Omental fat pad (tissue), 4 donors: Measurements from ENCODE around the gene ZNF829. TPM values are rescaled to one million over a fixed set of nuclear protein-coding genes. Genes with fewer than 3 reads are reported as not detected.

Experiments used
- ATAC-seq: fragments of 150-250 bp; one replicate; pipeline ENCODE4 v1.9.1; 2016; ENCODE audit warnings: mild to moderate bottlenecking, moderate library complexity; ENCODE audit not compliant: low FRiP score
- DNase-seq: peaks from one replicate; pipeline ENCODE4 v3.0.0-alpha.2; 2019; ENCODE audit warnings: low spot score
- CTCF ChIP-seq, 3 donors: fragments of 450-650 bp; IDR thresholded peaks; one replicate each; pipeline ENCODE4 v1.5.1; 2016 to 2017; ENCODE audit warnings: antibody characterized with exemption in 3 of 3, mild to moderate bottlenecking in 3 of 3, moderate library complexity in 2 of 3
- small RNA-seq: library from RNA; depleted of rRNA; stranded (forward); fragments of <200 nt; gene quantifications from one replicate; pipeline ENCODE3, GENCODE V24; 2016
- total RNA-seq, 4 donors: library from RNA; depleted of rRNA; stranded (reverse); fragments of >200 nt; gene quantifications; one replicate each; pipeline ENCODE4 v1.1.0, GENCODE V29; 2016

Gene ZNF829
- total RNA-seq, 4 donors from 2014 or later: 1.7 to 3.9 (median 3.2) TPM

GRCh38 chr19:36851898-36852297, 64.2 kb downstream of the ZNF829 start:
- ATAC-seq: no peak
- no peak for TF ChIP-seq CTCF (IDR thresholded peaks at IDR 0.05)
- DNase-seq: no peak

GRCh38 chr19:36850559-36851442, 65.3 kb downstream of the ZNF829 start, which contains the start of gene ZNF345:
Gene ZNF345, plus strand, starts transcription at chr19:36850876. Its CDS starts 25,955 bp downstream, at chr19:36876831.
- TF ChIP-seq CTCF (IDR thresholded peaks at IDR 0.05): no peak
- peak; percentile 80 for DNase-seq
- peak; percentile 93 for ATAC-seq

- ATAC-seq (peak; percentile 99), DNase-seq (peak; percentile 68)
- no peak for TF ChIP-seq CTCF (IDR thresholded peaks at IDR 0.05)
These were observed 66.2 kb downstream of the ZNF829 start for GRCh38 chr19:36849701-36850558.

- DNase-seq: no peak
- ATAC-seq: no peak
- no peak for TF ChIP-seq CTCF (IDR thresholded peaks at IDR 0.05)
These were observed 68.1 kb downstream of the ZNF829 start for GRCh38 chr19:36847968-36848367.

GRCh38 chr19:36838784-36839324, 77.2 kb downstream of the ZNF829 start:
- DNase-seq (no peak), ATAC-seq (peak; percentile 30)
- TF ChIP-seq CTCF (IDR thresholded peaks at IDR 0.05): no peak

Small RNA genes within 50 kb of the gene (small RNA-seq; reads per million reads assigned to genes)
- gene RF00019: not detected

Other genes starting within 250 kb of the ZNF829 start
- 1 to 10 TPM; 4.2 to 8.0 (median 6.9) TPM for gene ZNF461, start 249.5 kb downstream of the ZNF829 start, total RNA-seq
- 10 to 100 TPM in 1 of 4 donors, 1 to 10 TPM in 3; 6.4 to 11.2 (median 8.0) TPM for gene ZNF567, start 228.7 kb downstream of the ZNF829 start, total RNA-seq
- 1 to 10 TPM; 1.7 to 4.6 (median 3.5) TPM for gene ZNF850, start 143.5 kb downstream of the ZNF829 start, total RNA-seq
- gene ZNF790, start 77.9 kb downstream of the ZNF829 start, total RNA-seq: 1 to 10 TPM; 4.0 to 8.4 (median 4.4) TPM
- 1 to 10 TPM; 2.6 to 7.4 (median 4.2) TPM for gene ZNF345, start 65.4 kb downstream of the ZNF829 start, total RNA-seq
- 10 to 100 TPM in 2 of 4 donors, 1 to 10 TPM in 2; 5.6 to 13.2 (median 8.4) TPM for gene ZNF568, start within 50 bp of the ZNF829 start, total RNA-seq
- 1 to 10 TPM; 8.0 to 9.2 (median 8.8) TPM for gene ZNF420, start 162.1 kb upstream of the ZNF829 start, total RNA-seq